SK-N-MC (cell line): ENCODE results near the gene APBA2.

Experiments used
- FOXP2 ChIP-seq: optimal IDR thresholded peaks from 2 replicates; pipeline ENCODE3; 2011; ENCODE audit warnings: mild to moderate bottlenecking, moderate library complexity; ENCODE audit not compliant: insufficient read depth; ENCODE audit errors: extremely low read length, control extremely low read depth
- POLR2AphosphoS5 ChIP-seq: IDR thresholded peaks from 2 replicates; pipeline ENCODE4 v1.6.1; 2012; ENCODE audit warnings: mild to moderate bottlenecking, low read depth, low read length, borderline replicate concordance

DNA sequence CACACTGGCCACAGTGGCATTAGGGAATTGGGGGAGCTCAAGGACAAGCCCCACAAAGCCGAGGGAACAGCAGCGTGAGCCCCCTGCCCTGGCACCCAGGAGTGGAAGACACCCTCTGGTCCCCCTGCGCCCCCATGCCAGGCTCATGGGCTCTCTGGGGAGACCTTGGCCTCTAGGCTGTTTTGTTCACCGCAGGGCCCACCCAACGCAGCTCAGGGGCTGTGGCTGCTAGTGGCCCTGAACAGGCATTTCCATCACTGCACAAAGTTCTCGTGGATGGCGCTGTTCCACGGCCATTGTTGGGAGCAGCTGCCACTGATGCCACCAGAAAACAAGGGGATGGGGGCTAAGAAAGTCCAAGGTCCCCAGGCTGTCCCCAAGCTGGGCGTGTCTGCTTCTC, 236.1 kb downstream of the APBA2 start:
- TF ChIP-seq FOXP2 = no peak
- TF ChIP-seq POLR2AphosphoS5 = no peak
